Astrocyte of the cerebellum (primary cell): Measurements from ENCODE around the gene TMPRSS11A.

Experiments used
- DNase-seq: peaks from one replicate; pipeline ENCODE4 v3.0.0-alpha.2; 2011; ENCODE audit warnings: low read depth
- H3K4me3 ChIP-seq: 2 replicates; pipeline ENCODE4 v1.5.1; 2011; ENCODE audit warnings: mild to moderate bottlenecking, low read depth, low read length, moderate library complexity
- in situ Hi-C: cut with HindIII; loops from 2 replicates; pipeline ENCODE4 v1.10.0; 2017; ENCODE audit warnings: low sequenced_read_pairs
- TF ChIP-seq, protein P1 (sequence below): IDR thresholded peaks from 2 replicates; pipeline ENCODE4 v1.5.1; 2012; ENCODE audit warnings: low read length, low read depth, moderate library complexity, mild to moderate bottlenecking; ENCODE audit errors: missing control alignments

TMPRSS11A gene

GRCh38 chr4:67871867-67872266 lies 91.4 kb downstream of the TMPRSS11A start:
- peak; percentile 26 for DNase-seq
- no peak overlapping the region for H3K4me3 ChIP-seq
- TF ChIP-seq, protein P1, sequence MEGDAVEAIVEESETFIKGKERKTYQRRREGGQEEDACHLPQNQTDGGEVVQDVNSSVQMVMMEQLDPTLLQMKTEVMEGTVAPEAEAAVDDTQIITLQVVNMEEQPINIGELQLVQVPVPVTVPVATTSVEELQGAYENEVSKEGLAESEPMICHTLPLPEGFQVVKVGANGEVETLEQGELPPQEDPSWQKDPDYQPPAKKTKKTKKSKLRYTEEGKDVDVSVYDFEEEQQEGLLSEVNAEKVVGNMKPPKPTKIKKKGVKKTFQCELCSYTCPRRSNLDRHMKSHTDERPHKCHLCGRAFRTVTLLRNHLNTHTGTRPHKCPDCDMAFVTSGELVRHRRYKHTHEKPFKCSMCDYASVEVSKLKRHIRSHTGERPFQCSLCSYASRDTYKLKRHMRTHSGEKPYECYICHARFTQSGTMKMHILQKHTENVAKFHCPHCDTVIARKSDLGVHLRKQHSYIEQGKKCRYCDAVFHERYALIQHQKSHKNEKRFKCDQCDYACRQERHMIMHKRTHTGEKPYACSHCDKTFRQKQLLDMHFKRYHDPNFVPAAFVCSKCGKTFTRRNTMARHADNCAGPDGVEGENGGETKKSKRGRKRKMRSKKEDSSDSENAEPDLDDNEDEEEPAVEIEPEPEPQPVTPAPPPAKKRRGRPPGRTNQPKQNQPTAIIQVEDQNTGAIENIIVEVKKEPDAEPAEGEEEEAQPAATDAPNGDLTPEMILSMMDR, result peak; percentile 43
- in situ Hi-C loops, result no loop called here

GRCh38 chr4:67869580-67870190 lies 93.6 kb downstream of the TMPRSS11A start:
- in situ Hi-C loops, result no loop called here
- no peak overlapping the region for H3K4me3 ChIP-seq
- no peak for DNase-seq
- TF ChIP-seq, protein P1, result no peak

DNA sequence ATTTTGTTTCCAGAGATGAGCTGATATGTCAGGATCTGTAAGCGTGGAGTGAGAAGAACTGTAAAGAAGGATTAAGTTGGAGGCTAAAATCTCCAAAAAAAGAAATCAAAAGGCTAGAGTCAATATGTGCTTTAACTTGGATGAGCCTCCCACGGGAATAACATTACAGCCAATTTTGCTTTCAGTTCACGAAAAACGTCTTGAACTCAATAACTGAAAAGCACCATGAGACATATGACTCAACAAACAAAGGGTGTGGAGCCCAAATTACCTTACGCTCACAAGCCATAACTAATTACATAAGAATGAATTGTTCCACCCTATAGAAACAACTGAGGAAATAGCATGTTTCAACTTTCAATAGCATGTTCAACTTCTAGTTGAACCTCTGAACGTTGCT lies 101.8 kb downstream of the TMPRSS11A start:
- DNase-seq, result no peak
- no peak overlapping the region for H3K4me3 ChIP-seq
- TF ChIP-seq, protein P1, result no peak
- in situ Hi-C loops, result no loop called here
